Measurements from ENCODE around the gene HOXD10.

Gene HOXD10

GRCh38 chr2:176125772-176126054, 9.1 kb downstream of the HOXD10 start:
- TF ChIP-seq JUND (IDR thresholded peaks at IDR 0.05; ENCODE audit: low read depth): no peak
- no peak for DNase-seq (ENCODE audit: low read depth in 1 of 2, low spot score in 1 of 2)
- in situ Hi-C loops (cut with HindIII; ENCODE audit: low pct_unique_long_range_greater_than_20kb, low sequenced_read_pairs): no loop called here

GRCh38 chr2:176126929-176127773, 10.6 kb downstream of the HOXD10 start:
- TF ChIP-seq JUND (IDR thresholded peaks at IDR 0.05; ENCODE audit: low read depth): no peak
- peak; percentile 54 to 85 for DNase-seq (ENCODE audit: low read depth in 1 of 2, low spot score in 1 of 2)
- in situ Hi-C loops (cut with HindIII; ENCODE audit: low pct_unique_long_range_greater_than_20kb, low sequenced_read_pairs): no loop called here

GRCh38 chr2:176127774-176128072, 11.1 kb downstream of the HOXD10 start:
- no peak for TF ChIP-seq JUND (IDR thresholded peaks at IDR 0.05; ENCODE audit: low read depth)
- no peak for DNase-seq (ENCODE audit: low read depth in 1 of 2, low spot score in 1 of 2)
- in situ Hi-C loops (cut with HindIII; ENCODE audit: low pct_unique_long_range_greater_than_20kb, low sequenced_read_pairs): no loop called here

- DNase-seq (ENCODE audit: low read depth in 1 of 2, low spot score in 1 of 2): no peak
- TF ChIP-seq JUND (IDR thresholded peaks at IDR 0.05; ENCODE audit: low read depth): no peak
- in situ Hi-C loops (cut with HindIII; ENCODE audit: low pct_unique_long_range_greater_than_20kb, low sequenced_read_pairs): no loop called here
Measured at GRCh38 chr2:176128172-176128981, 11.8 kb downstream of the HOXD10 start.

- TF ChIP-seq JUND (IDR thresholded peaks at IDR 0.05; ENCODE audit: low read depth): no peak
- DNase-seq (ENCODE audit: low read depth in 1 of 2, low spot score in 1 of 2): no peak
- in situ Hi-C loops (cut with HindIII; ENCODE audit: low pct_unique_long_range_greater_than_20kb, low sequenced_read_pairs): no loop called here
Measured at GRCh38 chr2:176128982-176129796, 12.6 kb downstream of the HOXD10 start, which contains the start of gene HOXD8. TSS of gene HOXD8 (plus strand) at chr2:176129705. CDS start at chr2:176130367, 662 bp downstream.

GRCh38 chr2:176129813-176130146, 13.2 kb downstream of the HOXD10 start:
- TF ChIP-seq JUND (IDR thresholded peaks at IDR 0.05; ENCODE audit: low read depth): no peak
- DNase-seq (ENCODE audit: low read depth in 1 of 2, low spot score in 1 of 2): no peak
- in situ Hi-C loops (cut with HindIII; ENCODE audit: low pct_unique_long_range_greater_than_20kb, low sequenced_read_pairs): no loop called here

- TF ChIP-seq JUND (IDR thresholded peaks at IDR 0.05; ENCODE audit: low read depth): no peak
- no peak for DNase-seq (ENCODE audit: low read depth in 1 of 2, low spot score in 1 of 2)
- in situ Hi-C loops (cut with HindIII; ENCODE audit: low pct_unique_long_range_greater_than_20kb, low sequenced_read_pairs): no loop called here
Measured at GRCh38 chr2:176130147-176130956, 13.8 kb downstream of the HOXD10 start.

GRCh38 chr2:176130957-176131847, 14.6 kb downstream of the HOXD10 start:
- TF ChIP-seq JUND (IDR thresholded peaks at IDR 0.05; ENCODE audit: low read depth): no peak
- in situ Hi-C loops (cut with HindIII; ENCODE audit: low pct_unique_long_range_greater_than_20kb, low sequenced_read_pairs): no loop called here
- DNase-seq (ENCODE audit: low read depth in 1 of 2, low spot score in 1 of 2): no peak

GRCh38 chr2:176131848-176132158, 15.2 kb downstream of the HOXD10 start:
- in situ Hi-C loops (cut with HindIII; ENCODE audit: low pct_unique_long_range_greater_than_20kb, low sequenced_read_pairs): no loop called here

GRCh38 chr2:176132205-176133171, 15.9 kb downstream of the HOXD10 start:
- in situ Hi-C loops (cut with HindIII; ENCODE audit: low pct_unique_long_range_greater_than_20kb, low sequenced_read_pairs): no loop called here
- no peak for TF ChIP-seq JUND (IDR thresholded peaks at IDR 0.05; ENCODE audit: low read depth)
- DNase-seq (ENCODE audit: low read depth in 1 of 2, low spot score in 1 of 2): no peak

More at GRCh38 chr2:176131848-176132158, 15.2 kb downstream of the HOXD10 start:
- DNase-seq (ENCODE audit: low read depth in 1 of 2, low spot score in 1 of 2): no peak
- no peak for TF ChIP-seq JUND (IDR thresholded peaks at IDR 0.05; ENCODE audit: low read depth)

Measured in T47D (cell line).